Astrocyte (in vitro differentiated cells and primary cell): ENCODE measurements around the gene PCDHGA4. TPM values are rescaled to one million over a fixed set of nuclear protein-coding genes. Genes with fewer than 3 reads are reported as not detected.
A peak's percentile ranks its signal among the peaks of the same experiment; 100 is the strongest.
"Not testable (repeated sequence)": the region's sequence is repeated elsewhere in the genome, so short reads cannot be mapped to it uniquely, and the experiment has no call there.

Source experiments
- DNase-seq: peaks from one replicate; pipeline ENCODE4 v3.0.0-alpha.2; 2010; ENCODE audit warnings: low read depth
- FAIRE-seq: peaks from 2 replicates; lab custom pipeline; 2011; peaks lifted over from hg19 to GRCh38; lab: Jason Lieb, UNC
- H2AFZ ChIP-seq: 2 replicates; pipeline ENCODE4 v1.6.0; 2012; ENCODE audit warnings: low read depth, low read length, inconsistent platforms
- H3K27ac ChIP-seq: 2 replicates; pipeline ENCODE4 v1.5.1; 2011; ENCODE audit warnings: low read depth, low read length, inconsistent platforms
- H3K27me3 ChIP-seq: 2 replicates; pipeline ENCODE4 v1.6.0; 2011; ENCODE audit warnings: low read length, inconsistent platforms; ENCODE audit not compliant: insufficient read depth
- H3K36me3 ChIP-seq: 2 replicates; pipeline ENCODE4 v1.5.1; 2011; ENCODE audit warnings: low read length, inconsistent platforms; ENCODE audit not compliant: insufficient read depth
- H3K4me1 ChIP-seq: 2 replicates; pipeline ENCODE4 v1.5.1; 2011; ENCODE audit warnings: low read length, inconsistent platforms; ENCODE audit not compliant: insufficient read depth
- H3K4me2 ChIP-seq: 2 replicates; pipeline ENCODE4 v1.6.0; 2012; ENCODE audit warnings: low read length, inconsistent platforms
- H3K4me3 ChIP-seq: 2 replicates; pipeline ENCODE4 v1.5.1; 2011; ENCODE audit warnings: low read depth, mild to moderate bottlenecking, low read length, inconsistent platforms; ENCODE audit not compliant: insufficient read depth
- H3K79me2 ChIP-seq: 2 replicates; pipeline ENCODE4 v1.6.0; 2012; ENCODE audit warnings: mild to moderate bottlenecking, low read length, inconsistent platforms; ENCODE audit not compliant: insufficient read depth
- H3K9ac ChIP-seq: 2 replicates; pipeline ENCODE4 v1.6.0; 2012; ENCODE audit warnings: mild to moderate bottlenecking, low read length, inconsistent platforms
- H3K9me3 ChIP-seq: 2 replicates; pipeline ENCODE4 v1.5.1; 2012; ENCODE audit warnings: low read depth, mild to moderate bottlenecking, low read length, inconsistent platforms; ENCODE audit not compliant: insufficient read depth
- H4K20me1 ChIP-seq: 2 replicates; pipeline ENCODE4 v1.6.0; 2012; ENCODE audit warnings: low read length, inconsistent platforms; ENCODE audit not compliant: insufficient read depth
- H3K27ac Mint-ChIP-seq: one replicate; pipeline ENCODE4 v1.8.0; 2021; ENCODE audit warnings: mild to moderate bottlenecking, mixed read lengths; ENCODE audit not compliant: unreplicated experiment
- H3K27me3 Mint-ChIP-seq: one replicate; pipeline ENCODE4 v1.8.0; 2021; ENCODE audit warnings: low read depth, mixed read lengths; ENCODE audit not compliant: unreplicated experiment
- H3K36me3 Mint-ChIP-seq: one replicate; pipeline ENCODE4 v1.8.0; 2021; ENCODE audit warnings: low read depth, mixed read lengths; ENCODE audit not compliant: unreplicated experiment
- H3K4me1 Mint-ChIP-seq: one replicate; pipeline ENCODE4 v1.8.0; 2021; ENCODE audit warnings: low read depth, mixed read lengths; ENCODE audit not compliant: unreplicated experiment
- H3K4me3 Mint-ChIP-seq: one replicate; pipeline ENCODE4 v1.8.0; 2021; ENCODE audit warnings: mild to moderate bottlenecking, moderate library complexity, mixed read lengths; ENCODE audit not compliant: unreplicated experiment
- H3K9me3 Mint-ChIP-seq: one replicate; pipeline ENCODE4 v1.8.0; 2021; ENCODE audit warnings: mild to moderate bottlenecking, mixed read lengths; ENCODE audit not compliant: unreplicated experiment
- CTCF ChIP-seq: IDR thresholded peaks from 2 replicates; pipeline ENCODE4 v1.5.1; 2011; ENCODE audit warnings: low read depth, mild to moderate bottlenecking, inconsistent platforms, low read length, moderate library complexity; ENCODE audit not compliant: insufficient read depth
- EZH2 ChIP-seq: IDR thresholded peaks from 2 replicates; pipeline ENCODE4 v1.6.1; 2012; ENCODE audit warnings: mild to moderate bottlenecking, low read length, inconsistent platforms; ENCODE audit not compliant: insufficient read depth
- total RNA-seq: library from RNA; stranded (reverse); gene quantifications from 2 replicates; pipeline ENCODE4 v1.2.1, GENCODE V29; 2021

The PCDHGA4 gene
- total RNA-seq, 1 donor from 2014 or later = 0.48 TPM

DNA sequence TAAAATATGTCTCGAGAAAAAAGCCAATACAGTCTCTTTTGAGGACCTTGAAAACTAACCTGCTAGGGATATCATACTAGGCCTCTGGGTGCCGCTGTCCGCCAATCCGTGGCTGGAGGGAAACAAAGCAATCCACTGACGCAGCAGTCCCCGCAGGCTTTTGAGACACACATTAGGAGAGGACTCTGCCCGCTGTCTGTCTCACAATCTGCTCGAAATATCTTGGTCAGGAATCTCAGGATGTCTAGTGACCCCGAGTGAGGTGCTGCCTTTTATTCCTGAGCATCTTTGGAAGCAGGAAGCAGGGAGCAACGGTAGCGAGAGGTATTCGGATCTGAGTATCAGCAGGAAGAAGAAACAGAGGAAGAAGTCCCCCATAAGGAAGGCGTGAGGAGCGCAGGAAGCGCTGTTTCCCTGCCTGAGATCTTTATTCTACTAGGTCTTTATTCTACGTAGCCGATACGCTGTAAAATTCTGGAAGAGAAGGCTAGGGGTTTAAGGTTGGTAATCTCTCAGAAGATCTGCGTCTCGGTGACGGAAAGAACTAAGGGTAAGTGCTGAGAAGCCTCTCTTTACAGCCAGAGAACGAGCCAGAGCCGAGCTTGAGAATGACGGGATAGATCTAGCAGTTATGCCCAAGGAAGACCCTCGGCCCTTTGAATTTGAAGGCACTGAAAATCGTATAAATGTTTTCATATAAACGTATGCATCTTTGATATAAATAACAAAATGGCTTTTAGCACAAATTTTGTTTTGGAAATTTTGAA, 28.6 kb upstream of the PCDHGA4 start:
- TF ChIP-seq EZH2 (no peak), CTCF (peak; percentile 50)
- Histone ChIP-seq H3K9ac (peak overlapping the region; percentile 80), H3K9me3 (peaks cover 16% of the 10 kb centered on the region), H3K4me1 (no peaks in the 10 kb centered on the region), H3K4me2 (peak overlapping the region; percentile 93), H3K79me2 (no peaks in the 10 kb centered on the region), H3K27me3 (no peaks in the 10 kb centered on the region), H4K20me1 (no peaks in the 10 kb centered on the region), H3K36me3 (no peaks in the 10 kb centered on the region), H3K4me3 (peak overlapping the region; percentile 66), H3K27ac (peak overlapping the region; percentile 31), H2AFZ (peak overlapping the region; percentile 91)
- H3K27me3 Mint-ChIP-seq = no peaks in the 10 kb centered on the region
- no peak overlapping the region for H3K27ac Mint-ChIP-seq
- FAIRE-seq (no peak), DNase-seq (peak; percentile 68)
- H3K4me3 Mint-ChIP-seq = peak overlapping the region; percentile 47
- peaks cover 9% of the 10 kb centered on the region for H3K9me3 Mint-ChIP-seq
- no peaks in the 10 kb centered on the region for H3K4me1 Mint-ChIP-seq
- H3K36me3 Mint-ChIP-seq = no peaks in the 10 kb centered on the region

DNA sequence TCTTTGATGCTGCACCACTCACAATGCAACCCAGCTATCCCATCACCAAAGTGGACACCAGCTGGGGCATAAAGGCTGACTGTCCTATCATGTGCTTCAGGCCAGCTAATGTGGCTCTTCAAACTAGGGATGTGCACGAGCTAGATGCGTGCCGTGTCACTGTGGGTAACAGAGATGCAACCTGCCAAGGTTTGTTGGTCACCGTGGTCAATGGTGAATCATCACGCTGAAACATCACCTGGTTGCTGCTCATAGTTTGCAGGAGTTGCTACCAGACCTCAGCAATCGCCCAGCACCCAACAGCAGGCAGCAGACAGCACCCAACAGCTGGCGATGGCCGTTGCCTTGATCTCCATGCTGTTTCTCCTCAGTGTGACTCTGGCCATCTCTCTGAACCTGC, 26.6 kb upstream of the PCDHGA4 start:
- H3K27me3 ChIP-seq = no peaks in the 10 kb centered on the region
- no peak overlapping the region for H2AFZ ChIP-seq
- FAIRE-seq (no peak), DNase-seq (no peak)
- Mint-ChIP-seq H3K4me3 (no peak overlapping the region), H3K27me3 (no peaks in the 10 kb centered on the region), H3K9me3 (peaks cover 10% of the 10 kb centered on the region), H3K4me1 (no peaks in the 10 kb centered on the region), H3K36me3 (no peaks in the 10 kb centered on the region), H3K27ac (no peak overlapping the region)
- TF ChIP-seq CTCF = no peak
- TF ChIP-seq EZH2 = no peak
- no peaks in the 10 kb centered on the region for H4K20me1 ChIP-seq
- no peak overlapping the region for H3K4me3 ChIP-seq
- no peak overlapping the region for H3K27ac ChIP-seq
- H3K9ac ChIP-seq = no peak overlapping the region
- no peak overlapping the region for H3K4me2 ChIP-seq
- peaks cover 25% of the 10 kb centered on the region for H3K9me3 ChIP-seq
- no peaks in the 10 kb centered on the region for H3K4me1 ChIP-seq
- no peaks in the 10 kb centered on the region for H3K36me3 ChIP-seq
- H3K79me2 ChIP-seq = no peaks in the 10 kb centered on the region

DNA sequence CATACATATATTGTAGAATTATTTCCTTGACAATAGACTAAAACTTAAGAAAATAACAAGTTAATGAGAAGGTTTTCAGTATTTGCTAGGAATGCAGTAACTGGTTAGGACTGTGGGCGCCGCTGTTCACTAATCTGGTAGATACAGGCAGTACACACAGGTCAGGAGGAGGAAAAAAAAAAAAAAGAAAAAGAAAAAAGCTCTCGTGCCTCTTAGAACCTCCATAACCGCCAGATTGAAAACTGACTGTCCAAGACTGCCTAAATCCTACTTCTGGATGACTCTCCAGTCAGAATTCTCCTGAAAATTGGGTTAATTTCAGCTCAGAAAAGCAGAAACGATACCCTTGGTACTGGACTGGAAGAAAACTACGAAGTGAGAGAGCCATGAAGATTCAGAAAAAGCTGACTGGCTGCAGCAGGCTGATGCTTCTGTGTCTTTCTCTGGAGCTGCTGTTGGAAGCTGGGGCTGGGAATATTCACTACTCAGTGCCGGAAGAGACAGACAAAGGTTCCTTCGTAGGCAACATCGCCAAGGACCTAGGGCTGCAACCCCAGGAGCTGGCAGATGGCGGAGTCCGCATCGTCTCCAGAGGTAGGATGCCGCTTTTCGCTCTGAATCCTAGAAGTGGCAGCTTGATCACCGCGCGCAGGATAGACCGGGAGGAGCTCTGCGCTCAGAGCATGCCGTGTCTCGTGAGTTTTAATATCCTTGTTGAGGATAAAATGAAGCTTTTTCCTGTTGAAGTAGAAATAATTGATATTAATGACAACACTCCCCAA, 24.3 kb upstream of the PCDHGA4 start, which contains the start of gene PCDHGA1:
TSS of gene PCDHGA1 (plus strand) at position 216 of the 782 bp plus-strand sequence.
- Histone ChIP-seq H2AFZ (peak within 1 kb of the TSS; percentile 27), H3K4me3 (peak within 1 kb of the TSS; percentile 33), H3K4me2 (peak within 1 kb of the TSS; percentile 74), H3K27me3 (no peaks in the 10 kb centered on the region), H3K79me2 (no peaks in the 10 kb centered on the region), H3K4me1 (no peaks in the 10 kb centered on the region), H3K27ac (no peak within 1 kb of the TSS), H3K36me3 (no peaks in the 10 kb centered on the region), H3K9me3 (peaks cover 28% of the 10 kb centered on the region), H4K20me1 (no peaks in the 10 kb centered on the region), H3K9ac (peak within 1 kb of the TSS; percentile 39)
- Mint-ChIP-seq H3K36me3 (no peaks in the 10 kb centered on the region), H3K4me1 (no peaks in the 10 kb centered on the region), H3K9me3 (peaks cover 16% of the 10 kb centered on the region), H3K27me3 (no peaks in the 10 kb centered on the region), H3K27ac (no peak within 1 kb of the TSS), H3K4me3 (no peak within 1 kb of the TSS)
- no peak for DNase-seq
- TF ChIP-seq CTCF (peak; percentile 51), EZH2 (no peak)
- no peak for FAIRE-seq

DNA sequence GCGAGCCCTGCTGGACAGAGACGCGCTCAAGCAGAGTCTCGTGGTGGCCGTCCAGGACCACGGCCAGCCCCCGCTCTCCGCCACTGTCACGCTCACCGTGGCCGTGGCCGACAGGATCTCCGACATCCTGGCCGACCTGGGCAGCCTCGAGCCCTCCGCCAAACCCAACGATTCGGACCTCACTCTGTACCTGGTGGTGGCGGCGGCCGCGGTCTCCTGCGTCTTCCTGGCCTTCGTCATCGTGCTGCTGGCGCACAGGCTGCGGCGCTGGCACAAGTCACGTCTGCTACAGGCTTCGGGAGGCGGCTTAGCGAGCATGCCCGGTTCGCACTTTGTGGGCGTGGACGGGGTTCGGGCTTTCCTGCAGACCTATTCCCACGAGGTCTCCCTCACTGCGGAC, 22.2 kb upstream of the PCDHGA4 start:
- H3K4me2 ChIP-seq, H3K79me2 ChIP-seq, H3K36me3 Mint-ChIP-seq, H3K9ac ChIP-seq, H3K27me3 Mint-ChIP-seq, FAIRE-seq, H3K27ac Mint-ChIP-seq, H3K4me3 ChIP-seq, DNase-seq, H4K20me1 ChIP-seq, H3K27ac ChIP-seq, H3K4me3 Mint-ChIP-seq, H3K4me1 Mint-ChIP-seq, H3K36me3 ChIP-seq, H2AFZ ChIP-seq, H3K27me3 ChIP-seq, H3K4me1 ChIP-seq: not testable (repeated sequence)
- H3K9me3 Mint-ChIP-seq = peaks cover 14% of the 10 kb centered on the region
- peaks cover 28% of the 10 kb centered on the region for H3K9me3 ChIP-seq
